ENCODE measurements around the gene LRRC42.
"Not testable (repeated sequence)": the region's sequence is repeated elsewhere in the genome, so short reads cannot be mapped to it uniquely, and the experiment has no call there.

LRRC42 gene

DNA sequence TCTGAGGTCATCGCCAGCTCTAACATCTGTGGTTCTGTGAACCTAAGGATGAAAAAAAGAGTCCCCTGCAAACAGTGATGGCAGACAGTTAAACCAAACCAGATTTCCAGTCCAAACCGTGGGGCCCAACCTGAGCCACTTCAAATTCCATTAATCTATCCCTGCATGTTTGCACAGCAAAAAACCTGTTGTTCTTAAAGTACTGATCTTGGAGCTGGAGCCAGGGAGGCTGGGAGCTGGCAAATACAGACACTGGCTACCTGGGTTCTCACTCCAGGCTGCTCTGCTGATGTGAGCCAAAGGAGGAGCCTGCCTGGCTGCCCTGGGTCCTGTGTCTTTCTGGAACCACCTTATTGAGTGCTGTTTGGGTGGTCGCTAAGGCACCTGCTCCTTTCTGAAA, 55.4 kb downstream of the LRRC42 start:
- Histone ChIP-seq H3K9me3 (ENCODE audit: insufficient read depth, low read length) (no peaks in the 10 kb centered on the region), H3K27ac (ENCODE audit: low read depth, low read length) (no peak overlapping the region), H3K9me2 (replicated peaks; ENCODE audit: insufficient read depth, low read length) (no peaks in the 10 kb centered on the region), H3K4me3 (ENCODE audit: insufficient read depth, low read length, poor library complexity, severe bottlenecking) (no peak overlapping the region), H3F3A (ENCODE audit: insufficient read depth) (no peaks in the 10 kb centered on the region), H3K36me3 (ENCODE audit: low read length) (no peaks in the 10 kb centered on the region), H2AFZ (ENCODE audit: low read depth, low read length, severe bottlenecking) (no peak overlapping the region), H3K27me3 (ENCODE audit: low read length) (no peaks in the 10 kb centered on the region), H3K4me2 (ENCODE audit: low read depth, low read length, poor library complexity, severe bottlenecking) (no peak overlapping the region), H3K79me2 (ENCODE audit: insufficient read depth, low read length) (no peaks in the 10 kb centered on the region), H3K9ac (ENCODE audit: low read length) (no peak overlapping the region), H4K20me1 (ENCODE audit: low read depth, low read length) (no peaks in the 10 kb centered on the region)
- TF ChIP-seq, protein P1, sequence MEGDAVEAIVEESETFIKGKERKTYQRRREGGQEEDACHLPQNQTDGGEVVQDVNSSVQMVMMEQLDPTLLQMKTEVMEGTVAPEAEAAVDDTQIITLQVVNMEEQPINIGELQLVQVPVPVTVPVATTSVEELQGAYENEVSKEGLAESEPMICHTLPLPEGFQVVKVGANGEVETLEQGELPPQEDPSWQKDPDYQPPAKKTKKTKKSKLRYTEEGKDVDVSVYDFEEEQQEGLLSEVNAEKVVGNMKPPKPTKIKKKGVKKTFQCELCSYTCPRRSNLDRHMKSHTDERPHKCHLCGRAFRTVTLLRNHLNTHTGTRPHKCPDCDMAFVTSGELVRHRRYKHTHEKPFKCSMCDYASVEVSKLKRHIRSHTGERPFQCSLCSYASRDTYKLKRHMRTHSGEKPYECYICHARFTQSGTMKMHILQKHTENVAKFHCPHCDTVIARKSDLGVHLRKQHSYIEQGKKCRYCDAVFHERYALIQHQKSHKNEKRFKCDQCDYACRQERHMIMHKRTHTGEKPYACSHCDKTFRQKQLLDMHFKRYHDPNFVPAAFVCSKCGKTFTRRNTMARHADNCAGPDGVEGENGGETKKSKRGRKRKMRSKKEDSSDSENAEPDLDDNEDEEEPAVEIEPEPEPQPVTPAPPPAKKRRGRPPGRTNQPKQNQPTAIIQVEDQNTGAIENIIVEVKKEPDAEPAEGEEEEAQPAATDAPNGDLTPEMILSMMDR (IDR thresholded peaks at IDR 0.05; ENCODE audit: insufficient read depth, low read length, poor library complexity, severe bottlenecking) = no peak
- TF ChIP-seq EZH2phosphoT487 (conservative IDR thresholded peaks at IDR 0.05; ENCODE audit: low read length) = no peak

DNA sequence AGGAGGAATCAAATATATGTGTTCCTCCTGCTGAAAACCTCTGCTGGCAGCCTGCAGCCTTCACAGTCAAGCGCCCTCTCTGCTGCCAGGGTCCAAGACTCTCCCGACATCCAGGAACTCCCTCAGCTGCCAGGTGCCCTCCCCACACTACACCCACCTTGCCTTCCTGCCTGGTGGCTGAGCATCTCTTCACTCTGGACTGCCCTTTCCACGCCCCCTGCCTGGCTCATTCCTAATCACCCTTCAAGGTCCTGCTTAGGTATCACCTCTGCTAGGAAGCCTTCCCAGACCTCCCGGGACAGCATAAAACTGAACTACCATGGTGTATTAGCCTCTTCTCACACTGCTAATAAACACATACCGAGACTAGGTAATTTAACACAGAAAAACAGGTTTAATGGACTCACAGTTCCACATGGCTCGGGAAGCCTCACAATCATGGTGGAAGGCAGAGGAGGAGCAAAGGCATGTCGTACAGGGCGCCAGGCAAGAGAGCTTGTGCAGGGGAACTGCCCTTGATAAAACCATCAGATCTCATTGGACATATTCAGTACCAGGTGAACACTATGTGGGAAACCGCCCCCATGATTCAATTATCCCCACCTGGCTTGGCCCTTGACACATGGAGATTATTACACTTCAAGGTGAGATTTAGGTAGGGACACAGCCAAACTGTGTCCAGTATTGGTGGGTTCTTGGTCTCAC, 56.5 kb downstream of the LRRC42 start:
- Histone ChIP-seq H2AFZ (ENCODE audit: low read depth, low read length, severe bottlenecking) (no peak overlapping the region), H3K36me3 (ENCODE audit: low read length) (no peaks in the 10 kb centered on the region)

DNA sequence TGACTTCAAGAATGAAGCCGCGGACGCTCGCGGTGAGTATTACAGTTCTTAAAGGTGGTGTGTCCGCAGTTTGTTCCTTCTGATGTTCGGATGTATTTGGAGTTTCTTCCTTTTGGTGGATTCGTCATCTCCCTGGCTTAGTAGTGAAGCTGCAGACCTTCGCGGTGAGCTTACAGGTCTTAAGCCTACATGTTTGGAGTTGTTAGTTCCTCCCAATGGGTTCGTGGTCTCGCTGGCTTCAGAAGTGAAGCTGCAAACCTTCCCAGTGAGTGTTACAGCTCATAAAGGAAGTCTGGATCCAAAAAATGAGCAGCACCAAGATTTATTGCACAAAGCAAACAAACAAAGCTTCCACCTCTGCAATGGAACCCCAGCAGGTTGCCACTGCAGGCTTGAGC, 57.1 kb downstream of the LRRC42 start:
- Histone ChIP-seq H3K9ac (ENCODE audit: low read length) (no peak overlapping the region), H3F3A (ENCODE audit: insufficient read depth) (no peaks in the 10 kb centered on the region), H3K9me3 (ENCODE audit: insufficient read depth, low read length) (no peaks in the 10 kb centered on the region), H2AFZ (ENCODE audit: low read depth, low read length, severe bottlenecking) (no peak overlapping the region), H3K36me3 (ENCODE audit: low read length) (no peaks in the 10 kb centered on the region), H3K79me2 (ENCODE audit: insufficient read depth, low read length) (no peaks in the 10 kb centered on the region), H3K4me3 (ENCODE audit: insufficient read depth, low read length, poor library complexity, severe bottlenecking) (no peak overlapping the region), H3K4me2 (ENCODE audit: low read depth, low read length, poor library complexity, severe bottlenecking) (no peak overlapping the region), H3K9me2 (replicated peaks; ENCODE audit: insufficient read depth, low read length) (no peaks in the 10 kb centered on the region), H3K27ac (ENCODE audit: low read depth, low read length) (no peak overlapping the region), H4K20me1 (ENCODE audit: low read depth, low read length) (no peaks in the 10 kb centered on the region), H3K27me3 (ENCODE audit: low read length) (no peaks in the 10 kb centered on the region)
- no peak for TF ChIP-seq EZH2phosphoT487 (conservative IDR thresholded peaks at IDR 0.05; ENCODE audit: low read length)
- TF ChIP-seq, protein P1 (IDR thresholded peaks at IDR 0.05; ENCODE audit: insufficient read depth, low read length, poor library complexity, severe bottlenecking) = no peak

More for the DNA sequence above, 56.5 kb downstream of the LRRC42 start:
- H3K4me2 ChIP-seq (ENCODE audit: low read depth, low read length, poor library complexity, severe bottlenecking) = no peak overlapping the region
- H4K20me1 ChIP-seq (ENCODE audit: low read depth, low read length) = no peaks in the 10 kb centered on the region
- no peak overlapping the region for H3K4me3 ChIP-seq (ENCODE audit: insufficient read depth, low read length, poor library complexity, severe bottlenecking)
- no peak overlapping the region for H3K9ac ChIP-seq (ENCODE audit: low read length)
- H3K9me2 ChIP-seq (replicated peaks; ENCODE audit: insufficient read depth, low read length) = no peaks in the 10 kb centered on the region
- no peaks in the 10 kb centered on the region for H3K79me2 ChIP-seq (ENCODE audit: insufficient read depth, low read length)
- H3K27me3 ChIP-seq (ENCODE audit: low read length) = no peaks in the 10 kb centered on the region
- no peaks in the 10 kb centered on the region for H3F3A ChIP-seq (ENCODE audit: insufficient read depth)
- no peak overlapping the region for H3K27ac ChIP-seq (ENCODE audit: low read depth, low read length)
- TF ChIP-seq, protein P1 (IDR thresholded peaks at IDR 0.05; ENCODE audit: insufficient read depth, low read length, poor library complexity, severe bottlenecking) = no peak
- no peak for TF ChIP-seq EZH2phosphoT487 (conservative IDR thresholded peaks at IDR 0.05; ENCODE audit: low read length)
- H3K9me3 ChIP-seq (ENCODE audit: insufficient read depth, low read length) = no peaks in the 10 kb centered on the region

DNA sequence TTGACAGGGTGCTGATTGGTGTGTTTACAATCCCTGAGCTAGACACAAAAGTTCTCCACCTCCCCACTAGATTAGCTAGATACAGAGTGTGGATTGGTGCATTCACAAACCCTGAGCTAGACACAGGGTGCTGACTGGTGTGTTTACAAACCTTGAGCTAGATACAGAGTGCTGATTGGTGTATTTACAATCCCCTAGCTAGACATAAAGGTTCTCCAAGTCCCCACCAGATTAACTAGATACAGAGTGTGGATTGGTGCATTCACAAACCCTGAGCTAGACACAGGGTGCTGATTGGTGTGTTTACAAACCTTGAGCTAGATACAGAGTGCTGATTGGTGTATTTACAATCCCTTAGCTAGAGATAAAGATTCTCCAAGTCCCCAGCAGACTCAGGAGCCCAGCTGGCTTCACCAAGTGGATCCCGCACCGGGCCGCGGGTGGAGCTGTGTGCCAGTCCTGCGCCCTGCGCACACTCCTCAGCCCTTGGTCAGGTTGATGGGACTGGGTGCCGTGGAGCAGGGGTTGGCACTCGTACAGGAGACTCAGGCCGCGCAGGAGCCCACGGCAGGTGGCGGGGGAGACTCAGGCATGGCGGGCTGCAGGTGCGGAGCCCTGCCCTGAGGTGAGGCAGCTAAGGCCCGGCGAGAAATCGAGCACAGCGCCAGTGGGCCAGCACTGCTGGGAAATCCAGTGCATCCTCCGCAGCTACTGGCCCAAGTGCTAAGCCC, 57.8 kb downstream of the LRRC42 start:
- H3K36me3 ChIP-seq (ENCODE audit: low read length); H3F3A ChIP-seq (ENCODE audit: insufficient read depth); H3K4me3 ChIP-seq (ENCODE audit: insufficient read depth, low read length, poor library complexity, severe bottlenecking); H3K27ac ChIP-seq (ENCODE audit: low read depth, low read length); H3K9ac ChIP-seq (ENCODE audit: low read length); H3K9me2 ChIP-seq (replicated peaks; ENCODE audit: insufficient read depth, low read length); H3K27me3 ChIP-seq (ENCODE audit: low read length); H2AFZ ChIP-seq (ENCODE audit: low read depth, low read length, severe bottlenecking); H3K9me3 ChIP-seq (ENCODE audit: insufficient read depth, low read length); H3K4me2 ChIP-seq (ENCODE audit: low read depth, low read length, poor library complexity, severe bottlenecking); H4K20me1 ChIP-seq (ENCODE audit: low read depth, low read length); H3K79me2 ChIP-seq (ENCODE audit: insufficient read depth, low read length): not testable (repeated sequence)

All from SU-DHL-6 (cell line).